GM18858 (cell line): ENCODE results near the gene IRGM.

Experiments used
- ATAC-seq: cut with Tn5 transposase; IDR thresholded peaks from one replicate; pipeline ENCODE4 v1.9.1; 2021; ENCODE audit not compliant: unreplicated experiment

IRGM gene

GRCh38 chr5:150895431-150896428 lies 49.4 kb downstream of the IRGM start:
- no peak for ATAC-seq
